Spleen (tissue), 7 donors: ENCODE measurements around the gene FBLN2.

Source experiments
- CTCF ChIP-seq, 11 experiments: fragments of 200-600 bp in 7 of 11; fragments of 450-650 bp in 4 of 11; sonication (generic) in 4 of 11; IDR thresholded peaks in 8 of 11; conservative IDR thresholded peaks in 3 of 11; 1 replicate in 7 of 11; 2 replicates in 4 of 11; pipeline versions ENCODE4 v1.4.0 to v1.8.0; 2016 to 2021; ENCODE audit warnings: antibody characterized with exemption in 11 of 11, inconsistent platforms in 4 of 11, mild to moderate bottlenecking in 1 of 11
- POLR2A ChIP-seq, 3 donors: fragments of 450-650 bp; IDR thresholded peaks; one replicate each; pipeline ENCODE4 v1.5.1; 2017; ENCODE audit warnings: antibody characterized with exemption in 3 of 3, mild to moderate bottlenecking in 1 of 3
- donor health status: DM: no; HTN: no; CAD: no; lungs with moderate emphysema.
- donor health status: DM: no; HTN: no; CAD: no.
- donor health status: DM: no; HTN: no; CAD: no.

DNA sequence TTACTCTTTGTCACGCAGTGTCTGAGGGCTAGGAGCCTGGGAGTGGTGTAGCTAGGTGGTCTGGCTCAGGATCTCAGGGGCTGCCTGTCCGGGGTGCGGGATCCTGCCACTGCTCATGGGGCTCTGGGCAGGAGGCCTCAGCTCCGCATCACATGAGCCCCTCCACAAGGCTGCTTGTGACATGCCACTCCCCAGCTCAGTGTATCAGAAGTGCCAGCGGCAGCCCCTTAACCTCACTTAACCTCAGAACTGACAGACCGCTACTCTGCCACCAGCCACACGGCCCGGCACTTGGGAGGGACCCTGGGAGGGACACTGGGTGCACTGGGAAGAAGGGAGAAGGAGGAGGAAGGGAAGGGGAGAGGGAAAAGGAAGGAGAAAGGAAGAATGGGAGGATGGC, 87.9 kb downstream of the FBLN2 start:
- TF ChIP-seq POLR2A (IDR thresholded peaks at IDR 0.05), result no peak
- TF ChIP-seq CTCF (IDR thresholded peaks at IDR 0.05 in 8 of 11, conservative IDR thresholded peaks at IDR 0.05 in 3 of 11), result no peak
